GM19240 (cell line): ENCODE data around the gene FAM204A.

Experiments used
- DNase-seq: peaks from one replicate; pipeline ENCODE4 v3.0.0; 2011; ENCODE audit warnings: low spot score; ENCODE audit not compliant: insufficient read length

The FAM204A gene

GRCh38 chr10:118332236-118332635, 9.9 kb downstream of the FAM204A start:
- DNase-seq, result no peak

- no peak for DNase-seq
Measured at GRCh38 chr10:118330295-118331076, 11.6 kb downstream of the FAM204A start.

GRCh38 chr10:118324140-118324539, 18.0 kb downstream of the FAM204A start:
- DNase-seq, result no peak

- no peak for DNase-seq
Measured at GRCh38 chr10:118321724-118322575, 20.2 kb downstream of the FAM204A start.

- no peak for DNase-seq
Measured at GRCh38 chr10:118315629-118316028, 26.5 kb downstream of the FAM204A start.

- no peak for DNase-seq
Measured at GRCh38 chr10:118314882-118315281, 27.2 kb downstream of the FAM204A start.

- DNase-seq, result no peak
Measured at GRCh38 chr10:118311505-118311904, 30.6 kb downstream of the FAM204A start.

GRCh38 chr10:118310822-118311221, 31.3 kb downstream of the FAM204A start:
- no peak for DNase-seq

GRCh38 chr10:118309911-118310310, 32.2 kb downstream of the FAM204A start:
- DNase-seq, result no peak

GRCh38 chr10:118308664-118309063, 33.5 kb downstream of the FAM204A start:
- DNase-seq, result no peak

- no peak for DNase-seq
Measured at GRCh38 chr10:118307859-118308258, 34.3 kb downstream of the FAM204A start.

GRCh38 chr10:118307220-118307619, 34.9 kb downstream of the FAM204A start:
- DNase-seq, result no peak

GRCh38 chr10:118305730-118306129, 36.4 kb downstream of the FAM204A start:
- DNase-seq, result no peak

GRCh38 chr10:118304521-118304920, 37.6 kb downstream of the FAM204A start:
- DNase-seq, result no peak

- DNase-seq, result no peak
Measured at GRCh38 chr10:118301211-118301610, 40.9 kb downstream of the FAM204A start.

- DNase-seq, result no peak
Measured at GRCh38 chr10:118300320-118300719, 41.8 kb downstream of the FAM204A start.

- no peak for DNase-seq
Measured at GRCh38 chr10:118298787-118299186, 43.3 kb downstream of the FAM204A start.

GRCh38 chr10:118291122-118291521, 51.0 kb downstream of the FAM204A start:
- no peak for DNase-seq

- DNase-seq, result no peak
Measured at GRCh38 chr10:118290471-118290995, 51.6 kb downstream of the FAM204A start.

GRCh38 chr10:118287076-118287806, 54.9 kb downstream of the FAM204A start:
- no peak for DNase-seq

- DNase-seq, result no peak
Measured at GRCh38 chr10:118286051-118286838, 55.9 kb downstream of the FAM204A start.
